ENCODE measurements around the gene AGTPBP1. TPM values are rescaled to one million over a fixed set of nuclear protein-coding genes. Genes with fewer than 3 reads are reported as not detected.

The AGTPBP1 gene, protein sequence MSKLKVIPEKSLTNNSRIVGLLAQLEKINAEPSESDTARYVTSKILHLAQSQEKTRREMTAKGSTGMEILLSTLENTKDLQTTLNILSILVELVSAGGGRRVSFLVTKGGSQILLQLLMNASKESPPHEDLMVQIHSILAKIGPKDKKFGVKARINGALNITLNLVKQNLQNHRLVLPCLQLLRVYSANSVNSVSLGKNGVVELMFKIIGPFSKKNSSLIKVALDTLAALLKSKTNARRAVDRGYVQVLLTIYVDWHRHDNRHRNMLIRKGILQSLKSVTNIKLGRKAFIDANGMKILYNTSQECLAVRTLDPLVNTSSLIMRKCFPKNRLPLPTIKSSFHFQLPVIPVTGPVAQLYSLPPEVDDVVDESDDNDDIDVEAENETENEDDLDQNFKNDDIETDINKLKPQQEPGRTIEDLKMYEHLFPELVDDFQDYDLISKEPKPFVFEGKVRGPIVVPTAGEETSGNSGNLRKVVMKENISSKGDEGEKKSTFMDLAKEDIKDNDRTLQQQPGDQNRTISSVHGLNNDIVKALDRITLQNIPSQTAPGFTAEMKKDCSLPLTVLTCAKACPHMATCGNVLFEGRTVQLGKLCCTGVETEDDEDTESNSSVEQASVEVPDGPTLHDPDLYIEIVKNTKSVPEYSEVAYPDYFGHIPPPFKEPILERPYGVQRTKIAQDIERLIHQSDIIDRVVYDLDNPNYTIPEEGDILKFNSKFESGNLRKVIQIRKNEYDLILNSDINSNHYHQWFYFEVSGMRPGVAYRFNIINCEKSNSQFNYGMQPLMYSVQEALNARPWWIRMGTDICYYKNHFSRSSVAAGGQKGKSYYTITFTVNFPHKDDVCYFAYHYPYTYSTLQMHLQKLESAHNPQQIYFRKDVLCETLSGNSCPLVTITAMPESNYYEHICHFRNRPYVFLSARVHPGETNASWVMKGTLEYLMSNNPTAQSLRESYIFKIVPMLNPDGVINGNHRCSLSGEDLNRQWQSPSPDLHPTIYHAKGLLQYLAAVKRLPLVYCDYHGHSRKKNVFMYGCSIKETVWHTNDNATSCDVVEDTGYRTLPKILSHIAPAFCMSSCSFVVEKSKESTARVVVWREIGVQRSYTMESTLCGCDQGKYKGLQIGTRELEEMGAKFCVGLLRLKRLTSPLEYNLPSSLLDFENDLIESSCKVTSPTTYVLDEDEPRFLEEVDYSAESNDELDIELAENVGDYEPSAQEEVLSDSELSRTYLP
- 316 TPM for total RNA-seq

DNA sequence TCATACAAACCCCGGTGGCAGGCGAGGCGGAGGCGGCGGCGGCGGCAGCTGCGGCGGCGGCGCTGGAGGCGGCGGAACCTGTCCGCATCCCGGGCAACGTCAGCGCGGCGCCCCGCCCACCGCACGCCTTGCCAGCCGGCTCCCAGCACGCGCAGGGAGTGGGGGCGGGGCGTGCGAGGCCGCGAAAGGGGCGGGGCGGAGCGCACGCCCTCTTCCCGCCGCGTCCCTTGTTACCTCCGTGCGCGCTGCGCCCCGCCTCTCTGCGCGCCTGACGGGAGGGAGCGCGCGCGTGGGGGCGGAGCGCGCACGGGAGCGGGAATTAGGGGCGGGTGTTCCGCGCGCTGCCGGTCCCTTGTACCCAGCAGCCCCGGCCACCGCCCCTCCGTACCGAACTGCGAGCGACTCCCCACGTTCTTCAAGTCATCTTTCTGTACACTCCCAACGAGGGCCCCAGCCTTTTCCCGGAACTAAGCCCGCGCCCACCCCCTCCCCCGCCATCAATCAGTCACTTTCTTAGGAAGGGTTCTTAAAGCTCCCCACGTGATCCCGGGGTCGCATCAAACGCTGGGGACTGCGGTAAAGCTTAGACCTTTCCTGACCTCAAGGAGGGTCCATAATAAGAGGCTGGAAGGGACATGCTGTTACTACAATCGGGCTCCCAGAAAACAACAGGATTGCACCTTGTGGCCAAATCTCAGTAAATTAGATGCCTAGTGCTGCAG, at the start of gene AGTPBP1:
Gene AGTPBP1 (minus strand): TSS at position 80 of the 722 bp plus-strand sequence. CDS start 29,421 bp downstream, outside the sequence.

Other genes with a start within 250 kb of the AGTPBP1 start
- 60.4 TPM for gene NAA35, start 199.2 kb upstream of the AGTPBP1 start, total RNA-seq